Fibroblast of villous mesenchyme (primary cell): Measurements from ENCODE around the gene PIK3R2. TPM values are rescaled to one million over a fixed set of nuclear protein-coding genes. Genes with fewer than 3 reads are reported as not detected.

ENCODE experiments used
- DNase-seq: peaks from one replicate; pipeline ENCODE4 v3.0.0-alpha.2; 2010; ENCODE audit warnings: low read depth
- H3K4me3 ChIP-seq: 2 replicates; pipeline ENCODE4 v1.5.1; 2011; ENCODE audit warnings: low read depth, mild to moderate bottlenecking, low read length
- total RNA-seq: library from RNA; depleted of rRNA; stranded (reverse); fragments of >200 nt; gene quantifications from 2 replicates; pipeline ENCODE4 v1.2.3, GENCODE V29; 2012
- TF ChIP-seq, protein P1 (sequence below): IDR thresholded peaks from 2 replicates; pipeline ENCODE4 v1.5.1; 2012; ENCODE audit warnings: low read depth, mild to moderate bottlenecking, low read length; ENCODE audit not compliant: insufficient read depth

PIK3R2 gene
- total RNA-seq, 1 donor = 30.7 TPM

DNA sequence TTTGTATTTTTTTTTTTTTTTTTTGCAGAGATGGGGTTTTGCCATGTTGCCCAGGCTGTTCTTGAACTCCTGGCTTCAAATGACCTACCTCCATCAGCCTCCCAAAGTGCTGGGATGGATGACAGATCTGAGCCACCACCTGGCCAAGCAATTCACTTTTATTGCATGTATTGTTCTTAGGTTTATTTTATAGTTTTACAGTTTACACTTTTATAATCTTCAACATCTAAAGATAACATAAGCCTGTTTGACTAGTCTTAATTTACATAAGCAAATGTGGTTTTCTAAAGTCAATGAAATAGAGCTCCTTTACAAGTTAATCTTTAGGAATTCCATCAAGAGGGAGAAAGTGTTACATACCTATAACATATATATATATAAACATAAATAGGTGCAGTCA lies 30.6 kb downstream of the PIK3R2 start:
- no peak for DNase-seq
- H3K4me3 ChIP-seq = no peak overlapping the region
- TF ChIP-seq, protein P1, sequence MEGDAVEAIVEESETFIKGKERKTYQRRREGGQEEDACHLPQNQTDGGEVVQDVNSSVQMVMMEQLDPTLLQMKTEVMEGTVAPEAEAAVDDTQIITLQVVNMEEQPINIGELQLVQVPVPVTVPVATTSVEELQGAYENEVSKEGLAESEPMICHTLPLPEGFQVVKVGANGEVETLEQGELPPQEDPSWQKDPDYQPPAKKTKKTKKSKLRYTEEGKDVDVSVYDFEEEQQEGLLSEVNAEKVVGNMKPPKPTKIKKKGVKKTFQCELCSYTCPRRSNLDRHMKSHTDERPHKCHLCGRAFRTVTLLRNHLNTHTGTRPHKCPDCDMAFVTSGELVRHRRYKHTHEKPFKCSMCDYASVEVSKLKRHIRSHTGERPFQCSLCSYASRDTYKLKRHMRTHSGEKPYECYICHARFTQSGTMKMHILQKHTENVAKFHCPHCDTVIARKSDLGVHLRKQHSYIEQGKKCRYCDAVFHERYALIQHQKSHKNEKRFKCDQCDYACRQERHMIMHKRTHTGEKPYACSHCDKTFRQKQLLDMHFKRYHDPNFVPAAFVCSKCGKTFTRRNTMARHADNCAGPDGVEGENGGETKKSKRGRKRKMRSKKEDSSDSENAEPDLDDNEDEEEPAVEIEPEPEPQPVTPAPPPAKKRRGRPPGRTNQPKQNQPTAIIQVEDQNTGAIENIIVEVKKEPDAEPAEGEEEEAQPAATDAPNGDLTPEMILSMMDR = no peak

DNA sequence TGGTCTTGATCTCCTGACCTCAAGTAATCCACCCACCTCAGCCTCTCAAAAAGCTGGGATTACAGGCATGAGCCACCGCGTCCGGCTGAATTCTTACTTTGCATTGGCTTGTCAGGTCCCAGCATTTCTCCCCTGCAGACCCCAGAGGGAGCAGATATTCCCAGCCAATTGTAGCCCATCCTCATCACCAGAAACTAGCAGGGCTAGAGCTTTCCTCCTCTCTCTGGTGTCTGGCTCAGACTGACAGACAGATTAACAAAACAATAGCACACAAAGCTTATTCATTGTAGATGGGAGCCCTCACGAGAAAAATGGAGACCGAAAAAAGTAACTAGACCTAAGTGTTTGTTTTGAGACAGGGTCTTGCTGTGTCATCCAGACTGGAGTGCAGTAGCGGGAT lies 32.6 kb downstream of the PIK3R2 start:
- TF ChIP-seq, protein P1 = no peak
- no peak for DNase-seq
- H3K4me3 ChIP-seq = no peak overlapping the region

DNA sequence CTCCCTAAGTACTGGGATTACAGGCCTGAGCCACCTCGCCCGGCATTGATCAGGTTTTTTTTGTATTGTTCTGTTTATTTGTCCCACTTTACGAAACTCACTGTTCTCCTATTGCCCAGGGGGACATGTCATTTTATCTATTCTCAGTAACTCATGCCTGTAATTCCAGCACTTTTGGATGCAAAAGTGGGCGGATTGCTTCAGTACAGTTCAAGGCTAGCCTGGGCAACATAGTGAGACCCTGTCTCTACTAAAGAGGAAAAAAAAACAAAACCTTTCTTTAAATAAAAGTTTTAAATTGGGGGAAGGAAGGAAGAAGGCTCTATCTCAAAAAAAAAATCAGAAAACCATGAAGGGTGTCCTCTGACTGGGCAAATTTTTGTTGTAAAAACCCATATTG lies 37.3 kb downstream of the PIK3R2 start:
- TF ChIP-seq, protein P1 = no peak
- H3K4me3 ChIP-seq = no peak overlapping the region
- DNase-seq = no peak

DNA sequence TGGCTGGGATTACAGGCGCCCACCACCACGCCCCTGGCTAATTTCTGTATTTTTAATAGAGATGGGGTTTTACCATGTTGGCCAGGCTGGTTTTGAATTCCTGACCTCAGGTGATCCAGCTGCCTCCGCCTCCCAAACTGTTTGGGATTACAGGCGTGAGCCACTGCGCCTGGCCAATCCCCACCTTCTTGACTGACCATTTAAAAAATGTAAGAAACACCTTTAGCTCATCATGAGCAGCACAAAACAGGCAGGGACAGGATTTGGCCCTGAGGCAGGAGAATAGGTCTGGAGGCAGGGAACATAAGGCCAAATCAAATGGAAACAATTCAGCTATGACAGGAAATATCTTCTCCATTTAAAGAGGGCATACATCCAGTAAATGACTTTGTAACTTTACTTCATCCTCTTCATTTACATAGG lies 38.7 kb downstream of the PIK3R2 start:
- peak overlapping the region; percentile 74 for H3K4me3 ChIP-seq
- DNase-seq = no peak
- TF ChIP-seq, protein P1 = no peak

DNA sequence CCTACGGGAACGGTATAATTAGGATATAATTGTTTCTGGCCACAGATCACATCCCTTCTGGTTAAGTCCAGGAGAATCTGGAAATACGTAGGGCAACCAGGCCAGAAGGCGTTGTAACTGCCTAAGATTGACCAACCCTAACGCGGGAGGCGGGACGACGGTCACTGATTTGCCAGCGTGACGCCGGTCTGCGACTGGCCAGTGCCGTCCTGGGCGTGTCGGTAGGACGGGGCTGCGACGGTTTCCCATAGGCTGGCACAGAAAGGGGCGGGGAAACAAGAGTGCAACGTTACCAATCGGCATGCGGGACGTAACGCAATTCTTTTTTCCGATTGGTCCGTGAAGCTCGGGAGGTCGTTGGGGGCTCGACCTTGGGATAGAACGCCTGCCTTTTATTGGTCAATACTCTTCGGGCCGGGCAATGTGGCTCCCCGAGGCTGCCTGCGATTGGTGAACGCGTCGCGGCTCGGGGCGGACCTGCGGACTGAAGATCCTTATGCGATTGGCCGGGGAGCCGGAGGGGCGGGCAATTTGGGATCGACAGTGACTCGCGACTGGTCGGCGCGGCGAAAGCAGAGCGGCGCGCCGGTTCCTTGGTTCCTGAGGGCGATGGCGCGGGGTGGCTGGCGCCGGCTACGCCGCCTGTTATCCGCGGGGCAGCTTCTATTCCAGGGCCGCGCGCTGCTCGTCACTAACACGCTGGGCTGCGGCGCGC lies 39.9 kb downstream of the PIK3R2 start, which contains the start of gene MPV17L2:
MPV17L2 (plus strand) TSS at position 546 of the 715 bp plus-strand sequence; CDS start at position 610, 64 bp downstream.
- H3K4me3 ChIP-seq = peak within 1 kb of the TSS; percentile 84
- peak; percentile 100 for DNase-seq
- TF ChIP-seq, protein P1 = no peak

DNA sequence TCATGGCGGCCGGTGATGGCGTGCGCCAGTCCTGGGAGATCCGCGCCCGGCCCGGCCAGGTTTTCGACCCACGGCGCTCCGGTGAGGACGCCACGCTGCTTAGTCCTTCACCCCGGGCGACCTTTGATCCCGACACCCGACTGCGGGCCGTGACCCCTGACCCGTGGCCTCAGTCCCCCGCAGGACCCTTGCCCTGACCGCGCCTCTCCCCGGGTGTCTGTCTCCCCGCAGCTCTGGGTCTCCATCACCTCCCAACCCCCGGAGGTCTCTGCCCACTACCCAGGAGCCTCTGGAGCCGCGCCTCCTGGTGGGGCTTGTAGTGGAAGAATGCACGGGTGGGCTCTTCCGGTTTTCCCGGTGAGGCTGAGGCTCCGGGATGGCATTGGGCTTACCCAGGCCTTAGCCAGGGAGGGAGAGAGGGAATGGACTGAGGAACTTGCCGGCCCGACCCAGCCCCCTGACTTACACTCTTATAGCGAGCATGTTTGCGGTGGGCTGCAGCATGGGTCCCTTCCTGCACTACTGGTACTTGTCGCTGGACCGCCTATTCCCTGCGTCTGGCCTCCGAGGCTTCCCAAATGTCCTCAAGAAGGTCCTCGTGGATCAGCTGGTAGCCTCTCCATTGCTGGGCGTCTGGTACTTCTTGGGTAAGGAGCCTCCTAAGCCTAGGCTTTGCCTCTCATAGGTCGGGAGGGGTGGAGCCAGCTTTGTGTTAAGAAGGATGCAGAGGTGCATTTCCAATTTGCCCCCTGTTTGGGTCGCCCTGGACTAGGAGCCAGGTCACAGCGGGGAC lies 40.6 kb downstream of the PIK3R2 start:
- TF ChIP-seq, protein P1 = peak; percentile 6

More for the DNA sequence above, 40.6 kb downstream of the PIK3R2 start:
- DNase-seq = no peak
- H3K4me3 ChIP-seq = peak overlapping the region; percentile 84
